H1 (cell line): ENCODE measurements around the gene TUBGCP6. TPM values are rescaled to one million over a fixed set of nuclear protein-coding genes. Genes with fewer than 3 reads are reported as not detected.

Experiments
- CTCF ChIA-PET: fragments of 300-600 bp; sonication (Branson Sonifier 250); formaldehyde crosslinking; loops from one replicate; lab custom pipeline; 2021; ENCODE audit not compliant: partially characterized antibody; lab: Charles Lee
- POLR2A ChIA-PET: fragments of 300-600 bp; sonication (Branson Sonifier 250); formaldehyde crosslinking; loops from one replicate; lab custom pipeline; 2021; ENCODE audit warnings: inconsistent platforms; ENCODE audit not compliant: partially characterized antibody; lab: Charles Lee
- DNase-seq, 2 experiments: peaks; one replicate each; pipeline versions ENCODE4 v3.0.0 to v3.0.0-alpha.2; 2010 to 2022; ENCODE audit warnings: low spot score in 2 of 2, low read depth in 1 of 2, mixed read lengths in 1 of 2
- FAIRE-seq: peaks from 2 replicates; lab custom pipeline; 2011; peaks lifted over from hg19 to GRCh38; lab: Jason Lieb, UNC
- H2AFZ ChIP-seq: 2 replicates; pipeline ENCODE4 v1.8.1; 2012; ENCODE audit warnings: low read length, inconsistent platforms
- H2AK5ac ChIP-seq: 2 replicates; pipeline ENCODE4 v1.6.1; 2013; ENCODE audit warnings: low read depth, low read length
- H2BK120ac ChIP-seq: replicated peaks from 2 replicates; pipeline ENCODE3; 2013; ENCODE audit warnings: low read depth, low read length, inconsistent platforms
- H2BK12ac ChIP-seq: 2 replicates; pipeline ENCODE4 v1.6.1; 2013; ENCODE audit warnings: low read depth, low read length
- H2BK15ac ChIP-seq: 2 replicates; pipeline ENCODE4 v1.6.1; 2013; ENCODE audit warnings: low read length
- H2BK20ac ChIP-seq: 2 replicates; pipeline ENCODE4 v1.6.1; 2013; ENCODE audit warnings: low read length
- H2BK5ac ChIP-seq: 2 replicates; pipeline ENCODE4 v1.6.1; 2013; ENCODE audit warnings: low read depth, low read length
- H3K14ac ChIP-seq: 2 replicates; pipeline ENCODE4 v1.6.1; 2013; ENCODE audit warnings: inconsistent platforms; ENCODE audit not compliant: insufficient read length
- H3K18ac ChIP-seq: 2 replicates; pipeline ENCODE4 v1.6.1; 2013; ENCODE audit warnings: low read length; ENCODE audit errors: extremely low read depth
- H3K23ac ChIP-seq: 2 replicates; pipeline ENCODE4 v1.6.1; 2013; ENCODE audit warnings: inconsistent platforms; ENCODE audit not compliant: insufficient read length
- H3K23me2 ChIP-seq: 2 replicates; pipeline ENCODE4 v1.6.1; 2013; ENCODE audit warnings: low read depth, low read length
- H3K27ac ChIP-seq: 2 replicates; pipeline ENCODE4 v1.6.1; 2011; ENCODE audit warnings: low read depth, low read length, inconsistent platforms
- H3K27me3 ChIP-seq, 4 experiments: replicated peaks in 1 of 4; 1 replicate in 1 of 4; 2 replicates in 3 of 4; pipeline versions ENCODE4 v1.6.1 to v1.8.1; 2011 to 2013; ENCODE audit warnings: low read length in 3 of 4, mild to moderate bottlenecking in 3 of 4, inconsistent platforms in 2 of 4, mixed read lengths in 2 of 4, moderate library complexity in 1 of 4; ENCODE audit not compliant: control insufficient read depth in 3 of 4, insufficient read depth in 3 of 4; ENCODE audit errors: extremely low read depth in 1 of 4
- H3K36me3 ChIP-seq, 4 experiments: 2 replicates each; pipeline versions ENCODE4 v1.6.1 to v1.8.1; 2011 to 2013; ENCODE audit warnings: mild to moderate bottlenecking in 4 of 4, low read length in 3 of 4, moderate library complexity in 2 of 4, control low read depth in 1 of 4, inconsistent platforms in 1 of 4; ENCODE audit not compliant: insufficient read depth in 4 of 4, control insufficient read depth in 2 of 4
- H3K4ac ChIP-seq: replicated peaks from 2 replicates; pipeline ENCODE3; 2013; ENCODE audit warnings: low read length, low read depth, mixed read lengths, inconsistent platforms; ENCODE audit not compliant: insufficient read length
- H3K4me1 ChIP-seq, 4 experiments: replicated peaks in 1 of 4; 1 replicate in 1 of 4; 2 replicates in 3 of 4; pipeline versions ENCODE4 v1.6.1 to v1.8.1; 2011 to 2013; ENCODE audit warnings: low read length in 3 of 4, inconsistent platforms in 2 of 4, mixed read lengths in 1 of 4; ENCODE audit not compliant: insufficient read depth in 4 of 4, control insufficient read depth in 3 of 4
- H3K4me2 ChIP-seq, 2 experiments: 2 replicates each; pipeline versions ENCODE4 v1.6.1 to v1.8.1; 2011 to 2013; ENCODE audit warnings: low read depth in 2 of 2, low read length in 2 of 2, control low read depth in 1 of 2, inconsistent platforms in 1 of 2, mild to moderate bottlenecking in 1 of 2; ENCODE audit not compliant: insufficient read depth in 1 of 2
- H3K4me3 ChIP-seq, 4 experiments: fragments of 200-600, 300-600 bp in 1 of 4; sonication (generic), shearing (Covaris generic), sonication (Bioruptor Twin) in 1 of 4; 2 replicates each; pipeline versions ENCODE4 v1.5.1 to v1.8.1; 2011 to 2016; ENCODE audit warnings: low read length in 4 of 4, low read depth in 3 of 4, control low read depth in 2 of 4, inconsistent platforms in 2 of 4, mild to moderate bottlenecking in 2 of 4, mixed read lengths in 1 of 4, moderate library complexity in 1 of 4; ENCODE audit not compliant: insufficient read depth in 2 of 4; ENCODE audit errors: extremely low read depth in 1 of 4
- H3K56ac ChIP-seq: replicated peaks from 2 replicates; pipeline ENCODE3; 2013; ENCODE audit warnings: low read depth, mild to moderate bottlenecking, mixed read lengths, low read length, inconsistent platforms; ENCODE audit not compliant: insufficient read length
- H3K79me1 ChIP-seq: 2 replicates; pipeline ENCODE4 v1.6.1; 2013; ENCODE audit warnings: low read depth, low read length, control low read depth
- H3K79me2 ChIP-seq, 2 experiments: 2 replicates each; pipeline versions ENCODE4 v1.6.1 to v1.8.1; 2012 to 2013; ENCODE audit warnings: low read length in 2 of 2, mild to moderate bottlenecking in 2 of 2, inconsistent platforms in 1 of 2; ENCODE audit not compliant: insufficient read depth in 2 of 2, control insufficient read depth in 1 of 2
- H3K9ac ChIP-seq, 4 experiments: replicated peaks in 1 of 4; 1 replicate in 1 of 4; 2 replicates in 3 of 4; pipeline versions ENCODE4 v1.6.1 to v1.8.1; 2011 to 2013; ENCODE audit warnings: low read depth in 3 of 4, low read length in 3 of 4, control low read depth in 2 of 4, mild to moderate bottlenecking in 2 of 4, moderate library complexity in 2 of 4, inconsistent platforms in 1 of 4; ENCODE audit errors: extremely low read depth in 1 of 4
- H3K9me3 ChIP-seq, 2 experiments: 2 replicates each; pipeline versions ENCODE4 v1.6.1 to v1.8.1; 2012 to 2013; ENCODE audit warnings: mild to moderate bottlenecking in 2 of 2, moderate library complexity in 2 of 2, control low read depth in 1 of 2, inconsistent platforms in 1 of 2, low read depth in 1 of 2, low read length in 1 of 2, mixed read lengths in 1 of 2; ENCODE audit not compliant: insufficient read depth in 2 of 2
- H4K20me1 ChIP-seq, 2 experiments: replicated peaks in 1 of 2; 2 replicates each; pipeline versions ENCODE3 to v1.8.1; 2011 to 2013; ENCODE audit warnings: inconsistent platforms in 2 of 2, low read length in 2 of 2, mild to moderate bottlenecking in 1 of 2; ENCODE audit not compliant: insufficient read depth in 2 of 2, control insufficient read depth in 1 of 2
- H4K5ac ChIP-seq: 2 replicates; pipeline ENCODE4 v1.6.1; 2013; ENCODE audit warnings: low read length, low read depth, mixed read lengths, inconsistent platforms; ENCODE audit not compliant: insufficient read length
- H4K8ac ChIP-seq: 2 replicates; pipeline ENCODE4 v1.8.0; 2013; ENCODE audit warnings: mild to moderate bottlenecking, moderate library complexity, low read length, inconsistent platforms; ENCODE audit not compliant: insufficient read depth; ENCODE audit errors: extremely low read depth
- H4K91ac ChIP-seq: replicated peaks from 2 replicates; pipeline ENCODE3; 2013; ENCODE audit warnings: low read length, mixed read lengths, inconsistent platforms; ENCODE audit not compliant: insufficient read length
- SIN3A ChIP-seq, 2 experiments: IDR thresholded peaks in 1 of 2; conservative IDR thresholded peaks in 1 of 2; 2 replicates each; pipeline ENCODE4 v1.6.1; 2011 to 2012; ENCODE audit warnings: low read length in 2 of 2, improper control_type of control experiment in 1 of 2, low read depth in 1 of 2, mild to moderate bottlenecking in 1 of 2
- SP1 ChIP-seq: IDR thresholded peaks from 2 replicates; pipeline ENCODE4 v1.6.1; 2011; ENCODE audit warnings: low read depth, low read length
- YY1 ChIP-seq: IDR thresholded peaks from 2 replicates; pipeline ENCODE4 v1.6.1; 2011; ENCODE audit warnings: low read depth, mild to moderate bottlenecking, low read length
- ZNF274 ChIP-seq: IDR thresholded peaks from 2 replicates; pipeline ENCODE4 v1.7.0; 2012; ENCODE audit warnings: low read length, borderline replicate concordance; ENCODE audit errors: extremely low read depth
- WGBS, 2 experiments: shearing (Covaris generic) in 1 of 2; methylation state at CpG; one replicate each; pipeline versions ENCODE4 v1.1.6 to v1.1.7; 2013 to 2015; ENCODE audit warnings: low lambda C conversion rate in 2 of 2, mixed read lengths in 2 of 2, inconsistent platforms in 1 of 2, low coverage in 1 of 2, missing lambda C conversion rate in 1 of 2; ENCODE audit not compliant: insufficient replicate concordance in 2 of 2, insufficient coverage in 1 of 2, insufficient read length in 1 of 2; ENCODE audit errors: extremely low coverage in 1 of 2, missing lambda C conversion rate in 1 of 2; 5-methylcytosine and 5-hydroxymethylcytosine counted together
- polyA plus RNA-seq, 7 experiments: library from polyadenylated mRNA; depleted of rRNA in 3 of 7; stranded (reverse) in 5 of 7; unstranded in 2 of 7; fragments of >200 nt in 5 of 7; fragments of 200-250 nt in 2 of 7; gene quantifications; 1 replicate in 5 of 7; 2 replicates in 1 of 7; 4 replicates in 1 of 7; pipeline versions ENCODE4 v1.2.1 to v1.2.3, GENCODE V29; 2011 to 2013; ENCODE audit warnings: missing spikeins in 2 of 7, mixed read lengths in 2 of 7
- total RNA-seq: library from RNA; stranded (reverse); fragmentation: NEBNext Ultra II Directional; extraction: Animal tissue kit (Norgen Biotek cat#: 25700); gene quantifications from 2 replicates; pipeline ENCODE4 v1.2.1, GENCODE V29; 2021

TUBGCP6 gene
- total and polyA plus RNA-seq, 2 of the 8 experiments (the other 6 are each of a cell fraction or from before 2014, with no cell fraction given), result 24.2 to 24.7 TPM

DNA sequence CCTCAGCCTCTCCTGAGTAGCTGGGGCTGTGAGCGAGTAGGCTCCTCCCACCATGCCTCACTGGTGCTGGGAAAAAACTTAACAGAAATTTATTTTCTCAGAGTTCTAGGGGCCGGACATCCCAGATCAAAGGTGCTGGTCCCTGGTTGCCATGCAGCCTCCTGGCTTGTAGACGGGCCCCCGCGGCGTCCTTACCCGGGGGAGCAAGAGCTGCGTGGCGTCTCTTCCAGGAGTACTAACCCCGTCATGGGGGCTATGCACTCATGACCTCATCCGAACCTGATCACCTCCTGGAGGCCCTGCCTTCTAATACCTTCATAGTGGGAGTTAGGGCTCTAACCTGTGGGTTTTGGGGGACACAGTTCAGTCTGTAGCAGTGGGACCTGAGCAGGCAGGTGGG is 56.5 kb downstream of the TUBGCP6 start:
- Histone ChIP-seq H3K79me2 (peaks cover 0 to 23% of the 10 kb centered on the region in 2 experiments; a peak in 1 of 4 replicates), H4K8ac (no peak overlapping the region), H3K4ac (no peak overlapping the region), H4K91ac (no peak overlapping the region), H3K9me3 (no peaks in the 10 kb centered on the region), H2BK15ac (no peak overlapping the region), H2BK5ac (no peak overlapping the region), H3K4me1 (peaks cover 2 to 34% (median 17%) of the 10 kb centered on the region in 4 experiments; a peak in 6 of 7 replicates), H2BK20ac (no peak overlapping the region), H3K14ac (no peak overlapping the region), H2BK120ac (no peak overlapping the region), H2AFZ (no peak overlapping the region), H3K23ac (no peak overlapping the region), H3K4me2 (no peak overlapping the region), H4K5ac (no peak overlapping the region), H3K9ac (no peak overlapping the region), H3K56ac (no peak overlapping the region), H3K27me3 (peaks cover 0 to 13% (median 5%) of the 10 kb centered on the region in 4 experiments; a peak in 3 of 7 replicates), H3K27ac (no peak overlapping the region), H3K18ac (no peak overlapping the region)
- POLR2A ChIA-PET, result interaction anchor here (0.6 to 1.4 kb wide), 2 partner anchors 17 to 259 kb away, joined by 4 read pairs; no protein-coding TSS in a partner anchor
- no peak for DNase-seq
- WGBS, 2 experiments, result 94% methylated on average over 11 of the region's 11 CpGs; no CpG with 5 or more reads in 1 of the 2 experiments
- no peak for FAIRE-seq
- no peak for TF ChIP-seq YY1
- no peak for TF ChIP-seq SP1
- TF ChIP-seq ZNF274, result no peak
- TF ChIP-seq SIN3A (conservative IDR thresholded peaks at IDR 0.05 in 1 of 2, IDR thresholded peaks at IDR 0.05 in 1 of 2; ENCODE audit: low read depth in 1 of 2, low read length in 2 of 2), result no peak
- TF ChIP-seq, all 59 proteins: peak for 0
- H3K4me3 ChIP-seq, result no peak overlapping the region
- peaks cover 21 to 28% of the 10 kb centered on the region in 2 experiments for H4K20me1 ChIP-seq
- no peak overlapping the region for H2AK5ac ChIP-seq
- H3K79me1 ChIP-seq, result peaks cover 12% of the 10 kb centered on the region
- no peak overlapping the region for H2BK12ac ChIP-seq
- CTCF ChIA-PET, result interaction anchor here (1.1 to 4.4 kb wide), 3 partner anchors 16 to 129 kb away, joined by 3 to 21 read pairs (median 4); no protein-coding TSS in a partner anchor
- H3K23me2 ChIP-seq, result peaks cover 8% of the 10 kb centered on the region; the same call in 1 of the 2 replicates
- H3K36me3 ChIP-seq, result no peaks in the 10 kb centered on the region
